ENCODE results near the gene BAIAP2. TPM values are rescaled to one million over a fixed set of nuclear protein-coding genes. Genes with fewer than 3 reads are reported as not detected.

BAIAP2 gene
- total and polyA plus RNA-seq, 10 of the 15 experiments (the other 5 are each of a cell fraction or from before 2014, with no cell fraction given), result 0.15 to 1.2 (median 0.46) TPM; not detected in 2

GRCh38 chr17:81059026-81059425, 24.1 kb downstream of the BAIAP2 start:
- 0 out of 2 replicates have a peak, but pooled peaks cover 3% of the 10 kb centered on the region for H4K20me1 ChIP-seq (ENCODE audit: control insufficient read depth, insufficient read depth)
- FAIRE-seq (no peak), DNase-seq (ENCODE audit: low read depth, low spot score) (no peak), ATAC-seq (no peak)
- H2AFZ ChIP-seq (ENCODE audit: control insufficient read depth, low read depth, low read length), result no peak overlapping the region
- BruUV-seq (replicated peaks), result no TSS peak
- H3K27ac ChIP-seq (ENCODE audit: control insufficient read depth, insufficient read depth), result no peak overlapping the region
- no peak overlapping the region for H3K4me2 ChIP-seq (ENCODE audit: control insufficient read depth, insufficient read depth)
- no peak overlapping the region for H3K4me3 ChIP-seq
- intact Hi-C loops (cut with micrococcal nuclease; ENCODE audit: unreplicated experiment), result no loop called here
- RAD21 ChIA-PET (ENCODE audit: unreplicated experiment), result no interaction called here
- CTCF ChIA-PET, result no interaction called here
- POLR2A ChIA-PET, result no interaction called here
- peaks cover 0 to 3% of the 10 kb centered on the region in 2 experiments; a peak in 1 of 4 replicates for H3K27me3 ChIP-seq (replicated peaks in 1 of 2; ENCODE audit: control insufficient read depth in 2 of 2, insufficient read depth in 2 of 2, low read length in 1 of 2)
- no peak overlapping the region for H3K9ac ChIP-seq (ENCODE audit: control insufficient read depth, insufficient read depth, low read length)
- WGBS (ENCODE audit: insufficient coverage, insufficient replicate concordance, low lambda C conversion rate, missing lambda C conversion rate), result 59% methylated on average over 21 of the region's 23 CpGs
- in situ Hi-C loops (cut with MboI), result no loop called here
- H3K36me3 ChIP-seq (ENCODE audit: control insufficient read depth in 2 of 2, insufficient read depth in 2 of 2, low read length in 1 of 2), result no peaks in the 10 kb centered on the region
- no peaks in the 10 kb centered on the region for H3K9me3 ChIP-seq (replicated peaks; ENCODE audit: control insufficient read depth, insufficient read depth, low read length)
- TF ChIP-seq NFXL1 (IDR thresholded peaks at IDR 0.05; ENCODE audit: borderline replicate concordance), result no peak
- no peak for TF ChIP-seq HSF1 (IDR thresholded peaks at IDR 0.05; ENCODE audit: low read depth, low read length)
- no peak for TF ChIP-seq RUNX3 (IDR thresholded peaks at IDR 0.05; ENCODE audit: low read length)
- TF ChIP-seq TARDBP (IDR thresholded peaks at IDR 0.05; ENCODE audit: borderline replicate concordance), result no peak
- no peak for TF ChIP-seq NKRF (conservative IDR thresholded peaks at IDR 0.05)
- no peak for TF ChIP-seq ZSCAN29 (IDR thresholded peaks at IDR 0.05)
- TF ChIP-seq IKZF1 (conservative IDR thresholded peaks at IDR 0.05), result no peak
- TF ChIP-seq ZNF217 (IDR thresholded peaks at IDR 0.05), result no peak
- no peak for TF ChIP-seq MAX (IDR thresholded peaks at IDR 0.05; ENCODE audit: low read depth, low read length)
- TF ChIP-seq ZNF384 (IDR thresholded peaks at IDR 0.05; ENCODE audit: borderline replicate concordance, low read depth, low read length), result no peak
- no peak for TF ChIP-seq PKNOX1 (IDR thresholded peaks at IDR 0.05)
- no peak for TF ChIP-seq NRF1 (conservative IDR thresholded peaks at IDR 0.05; ENCODE audit: low read depth, low read length)
- TF ChIP-seq ATF2 (IDR thresholded peaks at IDR 0.05; ENCODE audit: low read length), result no peak
- H3K4me1 ChIP-seq (ENCODE audit: control insufficient read depth, insufficient read depth, low read length), result no peaks in the 10 kb centered on the region
- SMC1A ChIA-PET (ENCODE audit: uncharacterized antibody, unreplicated experiment), result interaction anchor here (0.9 kb wide), 1 partner anchor 10 kb away, joined by 3 read pairs; no protein-coding TSS in a partner anchor
- no peaks in the 10 kb centered on the region for H3K79me2 ChIP-seq (ENCODE audit: control insufficient read depth, insufficient read depth, low read length)
